HG03196 (cell line): ENCODE data around the gene PCBD2.
"Not testable (repeated sequence)": the region's sequence is repeated elsewhere in the genome, so short reads cannot be mapped to it uniquely, and the experiment has no call there.

Source experiments
- ATAC-seq: cut with Tn5 transposase; IDR thresholded peaks from one replicate; pipeline ENCODE4 v1.9.1; 2021; ENCODE audit not compliant: unreplicated experiment

The PCBD2 gene

GRCh38 chr5:134957920-134958608 lies 53.1 kb downstream of the PCBD2 start:
- ATAC-seq, result no peak

- no peak for ATAC-seq
Observed at GRCh38 chr5:134958755-134959154, 53.8 kb downstream of the PCBD2 start.

- no peak for ATAC-seq
Observed at GRCh38 chr5:134963098-134963497, 58.2 kb downstream of the PCBD2 start.

GRCh38 chr5:134964359-134965270 lies 59.7 kb downstream of the PCBD2 start:
- no peak for ATAC-seq

GRCh38 chr5:134965271-134965825 lies 60.4 kb downstream of the PCBD2 start:
- ATAC-seq, result no peak

GRCh38 chr5:134967607-134968006 lies 62.7 kb downstream of the PCBD2 start, which contains the start of gene CATSPER3:
TSS of gene CATSPER3 (plus strand) at chr5:134967907. CDS start at chr5:134967992, 85 bp downstream.
- no peak for ATAC-seq

GRCh38 chr5:134968055-134968454 lies 63.1 kb downstream of the PCBD2 start:
- ATAC-seq, result no peak

- no peak for ATAC-seq
Observed at GRCh38 chr5:134969166-134969565, 64.2 kb downstream of the PCBD2 start.

GRCh38 chr5:134975078-134975715 lies 70.3 kb downstream of the PCBD2 start:
- ATAC-seq, result no peak

- no peak for ATAC-seq
Observed at GRCh38 chr5:134975843-134976242, 70.9 kb downstream of the PCBD2 start.

GRCh38 chr5:134976841-134977240 lies 71.9 kb downstream of the PCBD2 start:
- no peak for ATAC-seq

- no peak for ATAC-seq
Observed at GRCh38 chr5:134979416-134979815, 74.5 kb downstream of the PCBD2 start.

GRCh38 chr5:134982230-134982629 lies 77.3 kb downstream of the PCBD2 start:
- no peak for ATAC-seq

- ATAC-seq, result no peak
Observed at GRCh38 chr5:134989266-134989830, 84.4 kb downstream of the PCBD2 start.

- not testable (repeated sequence) for ATAC-seq
Observed at GRCh38 chr5:134990183-134990582, 85.3 kb downstream of the PCBD2 start.

- no peak for ATAC-seq
Observed at GRCh38 chr5:134992148-134992547, 87.2 kb downstream of the PCBD2 start.

- ATAC-seq, result no peak
Observed at GRCh38 chr5:134993161-134993560, 88.2 kb downstream of the PCBD2 start.

GRCh38 chr5:134994560-134995156 lies 89.7 kb downstream of the PCBD2 start:
- ATAC-seq, result no peak

GRCh38 chr5:134995850-134996402 lies 91.0 kb downstream of the PCBD2 start:
- no peak for ATAC-seq

GRCh38 chr5:134997015-134997414 lies 92.1 kb downstream of the PCBD2 start:
- no peak for ATAC-seq
